H9 (cell line): ENCODE results near the gene CDC42EP4. TPM values are rescaled to one million over a fixed set of nuclear protein-coding genes. Genes with fewer than 3 reads are reported as not detected.
A peak's percentile ranks its signal among the peaks of the same experiment; 100 is the strongest.

Experiments used
- DNase-seq: peaks from one replicate; pipeline ENCODE4 v3.0.0-alpha.2; 2017
- H2AFZ ChIP-seq: one replicate; pipeline ENCODE4 v1.6.1; 2013; ENCODE audit warnings: mild to moderate bottlenecking, low read length, control low read depth, moderate library complexity
- H2AK5ac ChIP-seq: 2 replicates; pipeline ENCODE4 v1.6.1; 2013; ENCODE audit warnings: low read length, control low read depth, mixed read lengths; ENCODE audit not compliant: insufficient read length
- H2BK120ac ChIP-seq: one replicate; pipeline ENCODE4 v1.6.1; 2013; ENCODE audit warnings: low read depth, mild to moderate bottlenecking, low read length, control low read depth, inconsistent platforms; ENCODE audit not compliant: poor library complexity, severe bottlenecking
- H2BK12ac ChIP-seq: 2 replicates; pipeline ENCODE4 v1.6.1; 2013; ENCODE audit warnings: low read length, control low read depth, mixed read lengths, low read depth; ENCODE audit not compliant: insufficient read length
- H2BK15ac ChIP-seq: 2 replicates; pipeline ENCODE4 v1.6.1; 2013; ENCODE audit warnings: low read depth, low read length, control low read depth
- H2BK20ac ChIP-seq: one replicate; pipeline ENCODE4 v1.6.1; 2013; ENCODE audit warnings: low read depth, mild to moderate bottlenecking, low read length, control low read depth, inconsistent platforms; ENCODE audit not compliant: poor library complexity, severe bottlenecking
- H2BK5ac ChIP-seq: 2 replicates; pipeline ENCODE4 v1.6.1; 2013; ENCODE audit warnings: low read length, control low read depth, mixed read lengths; ENCODE audit not compliant: insufficient read length
- H3K14ac ChIP-seq: 2 replicates; pipeline ENCODE4 v1.6.1; 2013; ENCODE audit warnings: low read length, control low read depth; ENCODE audit not compliant: insufficient read depth
- H3K18ac ChIP-seq: 2 replicates; pipeline ENCODE4 v1.6.1; 2013; ENCODE audit warnings: low read depth, mild to moderate bottlenecking, mixed read lengths, low read length, control low read depth; ENCODE audit not compliant: insufficient read length
- H3K23ac ChIP-seq: 2 replicates; pipeline ENCODE4 v1.6.1; 2013; ENCODE audit warnings: low read length, control low read depth, mixed read lengths, low read depth; ENCODE audit not compliant: insufficient read length
- H3K23me2 ChIP-seq: 2 replicates; pipeline ENCODE4 v1.6.1; 2013; ENCODE audit warnings: low read depth, mild to moderate bottlenecking, mixed read lengths, low read length, control low read depth; ENCODE audit not compliant: insufficient read length, poor library complexity, severe bottlenecking
- H3K27ac ChIP-seq: 2 replicates; pipeline ENCODE4 v1.5.1; 2013; ENCODE audit warnings: low read length, control low read depth, mixed read lengths, low read depth; ENCODE audit not compliant: insufficient read length
- H3K27me3 ChIP-seq: 2 replicates; pipeline ENCODE4 v1.6.1; 2013; ENCODE audit warnings: low read length, control low read depth, inconsistent platforms; ENCODE audit not compliant: insufficient read depth
- H3K4ac ChIP-seq: 2 replicates; pipeline ENCODE4 v1.6.1; 2013; ENCODE audit warnings: low read depth, mild to moderate bottlenecking, control low read depth, inconsistent platforms, low read length, moderate library complexity
- H3K4me1 ChIP-seq: 2 replicates; pipeline ENCODE4 v1.6.1; 2013; ENCODE audit warnings: low read length, control low read depth, inconsistent platforms; ENCODE audit not compliant: insufficient read depth
- H3K4me2 ChIP-seq: 2 replicates; pipeline ENCODE4 v1.6.1; 2013; ENCODE audit warnings: low read length, control low read depth, mixed read lengths; ENCODE audit not compliant: insufficient read length, insufficient read depth
- H3K56ac ChIP-seq: 2 replicates; pipeline ENCODE4 v1.6.1; 2013; ENCODE audit warnings: low read depth, mild to moderate bottlenecking, mixed read lengths, low read length, control low read depth; ENCODE audit not compliant: insufficient read length
- H3K79me1 ChIP-seq: 2 replicates; pipeline ENCODE4 v1.6.1; 2013; ENCODE audit warnings: low read depth, mild to moderate bottlenecking, moderate library complexity, low read length, control low read depth, inconsistent platforms; ENCODE audit not compliant: insufficient read depth, poor library complexity, severe bottlenecking
- H3K79me2 ChIP-seq: 2 replicates; pipeline ENCODE4 v1.6.1; 2013; ENCODE audit warnings: low read length, control low read depth, inconsistent platforms; ENCODE audit not compliant: insufficient read depth
- H3K9ac ChIP-seq: 2 replicates; pipeline ENCODE4 v1.6.1; 2013; ENCODE audit warnings: low read length, control low read depth, mixed read lengths; ENCODE audit not compliant: insufficient read length; ENCODE audit errors: extremely low read depth
- H3K9me3 ChIP-seq: one replicate; pipeline ENCODE4 v1.6.1; 2013; ENCODE audit warnings: low read depth, low read length, inconsistent platforms; ENCODE audit not compliant: control insufficient read depth
- H3T11ph ChIP-seq: one replicate; pipeline ENCODE4 v1.6.1; 2013; ENCODE audit warnings: mild to moderate bottlenecking, low read length, control low read depth, inconsistent platforms
- H4K20me1 ChIP-seq: one replicate; pipeline ENCODE4 v1.6.1; 2013; ENCODE audit not compliant: control insufficient read depth, insufficient read length, insufficient read depth
- H4K5ac ChIP-seq: 2 replicates; pipeline ENCODE4 v1.6.1; 2013; ENCODE audit warnings: low read depth, mild to moderate bottlenecking, mixed read lengths, low read length, control low read depth; ENCODE audit not compliant: insufficient read length
- H4K8ac ChIP-seq: replicated peaks from 2 replicates; pipeline ENCODE4 v1.6.1; 2013; ENCODE audit warnings: low read length, control low read depth, mixed read lengths, low read depth; ENCODE audit not compliant: insufficient read length
- H4K91ac ChIP-seq: 2 replicates; pipeline ENCODE4 v1.6.1; 2013; ENCODE audit warnings: low read depth, mild to moderate bottlenecking, moderate library complexity, mixed read lengths, low read length, control low read depth; ENCODE audit not compliant: insufficient read length
- H3K27ac Mint-ChIP-seq, 3 experiments: 2 replicates in 2 of 3; 3 replicates in 1 of 3; pipeline ENCODE4 v1.8.0; 2020 to 2021; ENCODE audit warnings: mixed read lengths in 3 of 3, mild to moderate bottlenecking in 1 of 3, moderate library complexity in 1 of 3
- H3K27me3 Mint-ChIP-seq: 2 replicates; pipeline ENCODE4 v1.8.0; 2021; ENCODE audit warnings: low read depth, mild to moderate bottlenecking, moderate library complexity, mixed read lengths
- H3K36me3 Mint-ChIP-seq, 3 experiments: 2 replicates in 2 of 3; 3 replicates in 1 of 3; pipeline ENCODE4 v1.8.0; 2020 to 2021; ENCODE audit warnings: low read depth in 3 of 3, mixed read lengths in 3 of 3; ENCODE audit not compliant: insufficient read depth in 1 of 3
- H3K4me1 Mint-ChIP-seq, 2 experiments: 2 replicates each; pipeline ENCODE4 v1.8.0; 2020; ENCODE audit warnings: mixed read lengths in 2 of 2
- H3K4me3 Mint-ChIP-seq, 2 experiments: 2 replicates in 1 of 2; 3 replicates in 1 of 2; pipeline ENCODE4 v1.8.0; 2020 to 2021; ENCODE audit warnings: mild to moderate bottlenecking in 2 of 2, mixed read lengths in 2 of 2, moderate library complexity in 1 of 2
- H3K9me3 Mint-ChIP-seq, 2 experiments: 2 replicates in 1 of 2; 3 replicates in 1 of 2; pipeline ENCODE4 v1.8.0; 2020; ENCODE audit warnings: mild to moderate bottlenecking in 2 of 2, mixed read lengths in 2 of 2, moderate library complexity in 1 of 2
- CTCF ChIP-seq: fragments of 200-600 bp; sonication (generic); conservative IDR thresholded peaks from 3 replicates; pipeline ENCODE4 v1.8.0; 2021; ENCODE audit warnings: antibody characterized with exemption, mild to moderate bottlenecking
- WGBS: extraction: QIAGEN DNeasy Blood & Tissue Kit; methylation state at CpG from one replicate; pipeline ENCODE4 v1.1.7; 2013; ENCODE audit warnings: missing lambda C conversion rate, low lambda C conversion rate, mixed read lengths; ENCODE audit not compliant: insufficient read length; ENCODE audit errors: extremely low coverage; 5-methylcytosine and 5-hydroxymethylcytosine counted together
- total RNA-seq: library from RNA; stranded (reverse); gene quantifications from 2 replicates; pipeline ENCODE4 v1.2.1, GENCODE V29; 2021

Gene CDC42EP4
- total RNA-seq, 1 experiment from 2014 or later, result 27.1 TPM

GRCh38 chr17:73338566-73339197 is 26.9 kb upstream of the CDC42EP4 start:
- no peak for TF ChIP-seq CTCF
- Histone ChIP-seq H2BK5ac (no peak overlapping the region), H3K4me1 (peaks cover 6% of the 10 kb centered on the region; the same call in 1 of the 2 replicates), H2BK15ac (no peak overlapping the region), H2AFZ (no peak overlapping the region), H4K20me1 (no peaks in the 10 kb centered on the region), H3K4me2 (no peak overlapping the region), H2BK12ac (no peak overlapping the region), H3K79me2 (no peaks in the 10 kb centered on the region), H3K9me3 (no peaks in the 10 kb centered on the region), H4K8ac (no peak overlapping the region), H3K23me2 (peaks cover 4% of the 10 kb centered on the region), H4K91ac (no peak overlapping the region), H3K27me3 (no peaks in the 10 kb centered on the region), H3K14ac (no peak overlapping the region; the same call in 1 of the 2 replicates), H3K4ac (no peak overlapping the region), H3T11ph (no peak overlapping the region), H3K27ac (no peak overlapping the region), H3K9ac (no peak overlapping the region), H4K5ac (no peak overlapping the region), H3K56ac (no peak overlapping the region), H2BK20ac (no peak overlapping the region), H2AK5ac (no peak overlapping the region), H2BK120ac (no peak overlapping the region), H3K23ac (no peak overlapping the region), H3K79me1 (no peaks in the 10 kb centered on the region), H3K18ac (no peak overlapping the region)
- Mint-ChIP-seq H3K4me3 (no peak overlapping the region), H3K27me3 (peaks cover 3% of the 10 kb centered on the region; the same call in 1 of the 2 replicates), H3K4me1 (peaks cover 43 to 53% of the 10 kb centered on the region in 2 experiments), H3K27ac (peak overlapping the region; percentile 32 to 89 (median 57); a peak in 3 of 7 replicates), H3K9me3 (no peaks in the 10 kb centered on the region), H3K36me3 (peaks cover 0 to 6% (median 1%) of the 10 kb centered on the region in 3 experiments; a peak in 3 of 7 replicates)
- DNase-seq, result no peak
- WGBS, result no CpG with 5 or more reads among the region's 22 CpGs
